Measurements from ENCODE around the gene CNPY2. TPM values are rescaled to one million over a fixed set of nuclear protein-coding genes. Genes with fewer than 3 reads are reported as not detected.
A peak's percentile ranks its signal among the peaks of the same experiment; 100 is the strongest.

CNPY2 gene
- total and polyA plus RNA-seq, 2 of the 13 experiments (the other 11 are each of a cell fraction or from before 2014, with no cell fraction given): 285 to 356 TPM

DNA sequence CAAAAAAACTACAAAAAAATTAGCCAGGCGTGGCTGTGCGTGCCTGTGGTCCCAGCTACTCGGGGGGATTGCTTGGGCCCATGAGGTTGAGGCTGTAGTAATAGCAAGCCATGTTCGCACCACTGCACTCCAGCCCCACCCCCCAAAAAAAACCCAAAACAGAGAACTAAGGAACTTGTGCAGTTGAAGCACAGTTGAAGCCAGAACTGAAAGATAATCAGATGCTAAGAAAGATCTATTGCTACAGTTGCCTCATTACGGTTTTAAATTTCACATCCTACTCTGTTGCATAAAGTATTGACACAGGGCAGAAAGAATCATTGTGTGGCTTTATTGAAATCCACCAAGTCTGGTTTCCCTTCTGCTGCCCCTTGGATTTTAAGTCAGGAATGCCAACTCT is 19.5 kb downstream of the CNPY2 start:
- Histone ChIP-seq H3K36me3 (replicated peaks in 1 of 2; ENCODE audit: control insufficient read depth in 1 of 2, insufficient read depth in 2 of 2, low read length in 2 of 2) (peaks cover 2 to 16% of the 10 kb centered on the region in 2 experiments; a peak in 3 of 5 replicates), H4K20me1 (ENCODE audit: insufficient read depth, low read length) (peaks cover 3% of the 10 kb centered on the region; the same call in 1 of the 2 replicates), H3K27ac (ENCODE audit: extremely low read length, insufficient read depth, low read length) (peak overlapping the region; percentile 12), H3K27me3 (ENCODE audit: control insufficient read depth in 1 of 2, insufficient read depth in 2 of 2, low read length in 2 of 2) (no peaks in the 10 kb centered on the region; a peak in 1 of 5 replicates), H3K79me2 (ENCODE audit: insufficient read depth, low read length) (peaks cover 71% of the 10 kb centered on the region), H3K4me2 (ENCODE audit: low read depth, low read length) (peak overlapping the region; percentile 77), H3K4me3 (replicated peaks in 1 of 3; ENCODE audit: insufficient read depth in 1 of 3, low read depth in 2 of 3, low read length in 3 of 3) (no peak overlapping the region; a peak in 1 of 6 replicates), H2AFZ (ENCODE audit: low read length) (no peak overlapping the region), H3K9ac (ENCODE audit: insufficient read depth, low read depth, low read length) (no peak overlapping the region), H3K4me1 (ENCODE audit: insufficient read depth, low read length) (peaks cover 66% of the 10 kb centered on the region), H3K9me3 (ENCODE audit: low read length) (no peaks in the 10 kb centered on the region)
- CTCF ChIA-PET (ENCODE audit: low intra/inter-chr PET ratio, low total read pairs): no interaction called here
- TF ChIP-seq ZNF614 (CRISPR knock-in tag; IDR thresholded peaks at IDR 0.05; ENCODE audit: borderline replicate concordance): no peak
- TF ChIP-seq FOXA3 (CRISPR knock-in tag; IDR thresholded peaks at IDR 0.05): 0 out of 2 replicates have a peak, but pooled peaks have one; percentile 12
- no peak for TF ChIP-seq HMG20A (CRISPR knock-in tag; IDR thresholded peaks at IDR 0.05; ENCODE audit: borderline replicate concordance)
- peak; percentile 74; the same call in 1 of the 2 replicates for TF ChIP-seq SIX1 (CRISPR knock-in tag; IDR thresholded peaks at IDR 0.05; ENCODE audit: borderline replicate concordance)
- no peak for TF ChIP-seq ZNF589 (CRISPR knock-in tag; conservative IDR thresholded peaks at IDR 0.05)
- no peak for TF ChIP-seq HOXD1 (CRISPR knock-in tag; IDR thresholded peaks at IDR 0.05)
- 0 out of 2 replicates have a peak, but pooled peaks have one; percentile 36 for TF ChIP-seq RBFOX2 (IDR thresholded peaks at IDR 0.05; ENCODE audit: low read depth, low read length)
- TF ChIP-seq CEBPB (IDR thresholded peaks at IDR 0.05; ENCODE audit: borderline replicate concordance, low read depth, low read length): peak; percentile 79
- TF ChIP-seq, protein P1, sequence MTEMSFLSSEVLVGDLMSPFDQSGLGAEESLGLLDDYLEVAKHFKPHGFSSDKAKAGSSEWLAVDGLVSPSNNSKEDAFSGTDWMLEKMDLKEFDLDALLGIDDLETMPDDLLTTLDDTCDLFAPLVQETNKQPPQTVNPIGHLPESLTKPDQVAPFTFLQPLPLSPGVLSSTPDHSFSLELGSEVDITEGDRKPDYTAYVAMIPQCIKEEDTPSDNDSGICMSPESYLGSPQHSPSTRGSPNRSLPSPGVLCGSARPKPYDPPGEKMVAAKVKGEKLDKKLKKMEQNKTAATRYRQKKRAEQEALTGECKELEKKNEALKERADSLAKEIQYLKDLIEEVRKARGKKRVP (CRISPR knock-in tag; IDR thresholded peaks at IDR 0.05): peak in 1 of 2 experiments; percentile 62; a peak in 1 of 4 replicates
- 0 out of 2 replicates have a peak, but pooled peaks have one; percentile 41 for TF ChIP-seq ZNF335 (CRISPR knock-in tag; IDR thresholded peaks at IDR 0.05)
- peak; percentile 58 for TF ChIP-seq CEBPG (CRISPR knock-in tag; IDR thresholded peaks at IDR 0.05)
- TF ChIP-seq FOXA1 (IDR thresholded peaks at IDR 0.05): no peak
- peak; percentile 60 for TF ChIP-seq FOXA1 (CRISPR knock-in tag; IDR thresholded peaks at IDR 0.05)
- ATAC-seq (no peak), FAIRE-seq (no peak), DNase-seq (ENCODE audit: low spot score) (no peak)
- intact Hi-C loops (cut with micrococcal nuclease; ENCODE audit: unreplicated experiment): no loop called here
- POLR2A ChIA-PET: no interaction called here
- WGBS (ENCODE audit: low lambda C conversion rate): 78% methylated on average over 5 of the region's 5 CpGs
- in situ Hi-C loops (cut with HindIII; ENCODE audit: extremely low pct_ligation_motif_present, low pct_unique_long_range_greater_than_20kb): no loop called here
- no TSS peak for BruUV-seq (replicated peaks)

All from HepG2 (cell line).